Stomach (tissue), 9 donors: Measurements from ENCODE around the gene SLC17A9. TPM values are rescaled to one million over a fixed set of nuclear protein-coding genes. Genes with fewer than 3 reads are reported as not detected.

Experiments used
- DNase-seq, 2 donors: peaks; one replicate each; pipeline versions ENCODE4 v3.0.0 to v3.0.0-alpha.2; 2013 to 2019
- H3K27ac ChIP-seq, 5 donors: fragments of 200-600 bp in 4 of 5; sonication (generic) in 4 of 5; one replicate each; pipeline ENCODE4 v1.5.1; 2013 to 2019; ENCODE audit warnings: mild to moderate bottlenecking in 1 of 5, moderate library complexity in 1 of 5
- H3K27me3 ChIP-seq, 3 donors: fragments of 200-600 bp; sonication (generic); one replicate each; pipeline ENCODE4 v1.5.1; 2017 to 2019; ENCODE audit warnings: mixed run types in 1 of 3
- H3K36me3 ChIP-seq, 4 donors: fragments of 200-600 bp; sonication (generic); 1 replicate in 3 of 4; 2 replicates in 1 of 4; pipeline ENCODE4 v1.5.1; 2016 to 2019
- H3K4me1 ChIP-seq, 4 donors: fragments of 200-600 bp; sonication (generic); one replicate each; pipeline ENCODE4 v1.5.1; 2016 to 2019
- H3K4me3 ChIP-seq, 4 donors: fragments of 200-600 bp; sonication (generic) in 3 of 4; one replicate each; pipeline ENCODE4 v1.5.1; 2016 to 2019; ENCODE audit warnings: mild to moderate bottlenecking in 1 of 4
- H3K9me3 ChIP-seq, 4 donors: fragments of 200-600 bp; sonication (generic); one replicate each; pipeline ENCODE4 v1.5.1; 2016 to 2019
- EP300 ChIP-seq: sonication (generic); formaldehyde crosslinking; IDR thresholded peaks from one replicate; pipeline ENCODE4 v1.6.1; 2017; ENCODE audit warnings: antibody characterized with exemption
- POLR2A ChIP-seq, 4 donors: fragments of 450-650 bp; IDR thresholded peaks; one replicate each; pipeline ENCODE4 v1.6.1; 2016; ENCODE audit warnings: antibody characterized with exemption in 4 of 4, control low read depth in 2 of 4, mild to moderate bottlenecking in 1 of 4, moderate library complexity in 1 of 4
- POLR2AphosphoS5 ChIP-seq, 3 donors: sonication (generic); formaldehyde crosslinking; IDR thresholded peaks; one replicate each; pipeline ENCODE4 v1.6.1; 2016; ENCODE audit warnings: antibody characterized with exemption in 3 of 3
- WGBS, 5 donors: extraction: QIAGEN DNeasy Blood & Tissue Kit in 3 of 5; methylation state at CpG; one replicate each; pipeline versions ENCODE4 v1.1.5 to v1.1.7; 2013 to 2018; 5-methylcytosine and 5-hydroxymethylcytosine counted together
- intact Hi-C: fragments of 100-400 bp; cut with DNase I; formaldehyde crosslinking; loops from one replicate; pipeline ENCODE4 v1.15.1; 2023; ENCODE audit warnings: low total_unique reads
- polyA plus RNA-seq, 3 donors: library from polyadenylated mRNA; stranded (reverse); fragments of 200-250 nt; gene quantifications; one replicate each; pipeline ENCODE4 v1.2.3, GENCODE V29; 2013
- total RNA-seq, 5 donors: library from RNA; depleted of rRNA; stranded (reverse); fragments of >200 nt; gene quantifications; one replicate each; pipeline versions ENCODE4 v1.1.0 to v1.2.3, GENCODE V29; 2014 to 2016
- TF ChIP-seq, protein P1 (sequence below), 7 experiments: fragments of 450-650 bp in 4 of 7; fragments of 200-600 bp in 3 of 7; sonication (generic) in 3 of 7; IDR thresholded peaks; one replicate each; pipeline ENCODE4 v1.5.1; 2016 to 2019; ENCODE audit warnings: antibody characterized with exemption in 7 of 7, control low read depth in 2 of 7, mild to moderate bottlenecking in 1 of 7
- donor health status: healthy with polysubstance abuse.
- donor health status: Bipolar disorder and iron deficiency.
- donor health status: healthy.

The SLC17A9 gene
- total and polyA plus RNA-seq, 8 donors, result 1.1 to 76.4 (median 12.6) TPM

DNA sequence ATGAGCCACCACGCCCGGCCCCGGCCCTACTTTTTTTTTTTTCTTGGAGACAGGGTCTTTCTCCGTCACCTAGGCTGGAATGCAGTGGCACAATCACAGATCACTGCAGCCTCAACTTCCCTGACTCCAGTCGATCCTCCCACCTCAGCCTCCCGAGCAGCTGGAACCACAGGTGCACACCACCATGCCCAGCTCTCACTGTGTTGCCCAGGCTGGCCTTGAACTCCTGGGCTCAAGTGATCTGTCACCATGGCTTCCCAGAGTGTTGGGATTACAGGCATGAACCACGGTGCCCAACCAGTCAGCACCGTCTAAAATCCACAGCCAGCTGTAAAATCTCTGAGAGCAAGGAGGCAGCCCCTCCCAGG is 17.4 kb downstream of the SLC17A9 start:
- no peaks in the 10 kb centered on the region for H3K9me3 ChIP-seq
- DNase-seq, result no peak
- H3K4me3 ChIP-seq, result no peak overlapping the region
- H3K36me3 ChIP-seq, result peaks cover 0 to 27% (median 8%) of the 10 kb centered on the region in 4 donors
- intact Hi-C loops, result no loop called here
- peaks cover 7 to 18% (median 14%) of the 10 kb centered on the region in 4 donors for H3K4me1 ChIP-seq
- peaks cover 13 to 69% (median 46%) of the 10 kb centered on the region in 3 donors for H3K27me3 ChIP-seq
- TF ChIP-seq POLR2A (IDR thresholded peaks at IDR 0.05) (no peak), POLR2AphosphoS5 (IDR thresholded peaks at IDR 0.05) (no peak), EP300 (no peak)
- TF ChIP-seq, protein P1, sequence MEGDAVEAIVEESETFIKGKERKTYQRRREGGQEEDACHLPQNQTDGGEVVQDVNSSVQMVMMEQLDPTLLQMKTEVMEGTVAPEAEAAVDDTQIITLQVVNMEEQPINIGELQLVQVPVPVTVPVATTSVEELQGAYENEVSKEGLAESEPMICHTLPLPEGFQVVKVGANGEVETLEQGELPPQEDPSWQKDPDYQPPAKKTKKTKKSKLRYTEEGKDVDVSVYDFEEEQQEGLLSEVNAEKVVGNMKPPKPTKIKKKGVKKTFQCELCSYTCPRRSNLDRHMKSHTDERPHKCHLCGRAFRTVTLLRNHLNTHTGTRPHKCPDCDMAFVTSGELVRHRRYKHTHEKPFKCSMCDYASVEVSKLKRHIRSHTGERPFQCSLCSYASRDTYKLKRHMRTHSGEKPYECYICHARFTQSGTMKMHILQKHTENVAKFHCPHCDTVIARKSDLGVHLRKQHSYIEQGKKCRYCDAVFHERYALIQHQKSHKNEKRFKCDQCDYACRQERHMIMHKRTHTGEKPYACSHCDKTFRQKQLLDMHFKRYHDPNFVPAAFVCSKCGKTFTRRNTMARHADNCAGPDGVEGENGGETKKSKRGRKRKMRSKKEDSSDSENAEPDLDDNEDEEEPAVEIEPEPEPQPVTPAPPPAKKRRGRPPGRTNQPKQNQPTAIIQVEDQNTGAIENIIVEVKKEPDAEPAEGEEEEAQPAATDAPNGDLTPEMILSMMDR (IDR thresholded peaks at IDR 0.05), result no peak
- no peak overlapping the region for H3K27ac ChIP-seq
- WGBS, 5 donors, result 70 to 77% (median 75%) methylated on average over 8 of the region's 8 CpGs

DNA sequence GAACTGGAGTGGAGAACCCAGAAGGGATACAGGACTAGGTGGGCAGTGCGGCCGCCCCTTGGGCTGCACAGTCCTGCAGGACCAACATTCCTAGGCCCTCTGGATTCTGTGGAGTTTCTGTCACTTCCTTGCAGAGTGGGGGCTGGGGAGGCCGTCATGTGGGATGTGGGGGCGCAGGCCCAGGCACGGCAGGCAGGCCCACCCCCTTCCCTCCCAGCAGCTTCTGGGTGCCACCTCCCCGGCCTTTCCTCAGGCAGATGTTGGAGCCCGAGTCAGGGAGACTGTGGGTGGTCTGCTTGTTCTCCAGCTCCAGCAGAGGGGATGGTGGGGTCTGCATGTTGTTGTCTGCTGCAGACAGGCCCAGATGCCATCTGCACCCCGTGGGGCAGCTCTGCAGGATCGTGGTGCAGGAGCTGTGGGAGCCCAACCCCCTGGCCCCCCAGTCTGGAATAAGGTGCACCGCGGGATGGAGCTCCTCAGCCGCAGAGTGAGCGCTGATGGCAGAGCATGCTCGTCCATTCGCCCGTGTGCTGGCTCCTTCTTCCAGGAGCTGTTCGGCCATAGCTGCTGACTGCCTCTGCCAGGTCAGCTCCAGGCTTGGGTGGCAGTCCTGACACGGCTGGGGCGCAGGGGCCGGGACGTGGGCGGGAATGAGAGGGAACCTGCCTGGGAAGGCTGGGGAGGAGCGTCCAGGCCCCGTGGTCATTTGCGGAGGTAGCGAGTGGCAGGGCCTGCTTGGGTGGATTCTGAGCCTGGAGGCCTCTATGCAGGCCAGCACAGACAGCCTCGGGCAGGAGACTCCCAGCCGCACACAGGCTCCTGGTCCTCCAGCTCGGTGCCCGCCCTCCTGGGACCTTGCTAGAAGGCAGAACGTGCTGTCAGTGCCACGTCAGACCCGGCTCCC is 18.1 kb downstream of the SLC17A9 start:
- Histone ChIP-seq H3K27me3 (peaks cover 13 to 75% (median 52%) of the 10 kb centered on the region in 3 donors), H3K27ac (no peak overlapping the region), H3K4me1 (peaks cover 7 to 18% (median 14%) of the 10 kb centered on the region in 4 donors), H3K36me3 (peaks cover 0 to 21% (median 2%) of the 10 kb centered on the region in 4 donors), H3K9me3 (no peaks in the 10 kb centered on the region), H3K4me3 (no peak overlapping the region)
- intact Hi-C loops, result no loop called here
- DNase-seq, result no peak
- TF ChIP-seq EP300 (no peak), POLR2A (IDR thresholded peaks at IDR 0.05) (no peak), POLR2AphosphoS5 (IDR thresholded peaks at IDR 0.05) (no peak)
- TF ChIP-seq, protein P1 (IDR thresholded peaks at IDR 0.05), result no peak
- 25 to 46% (median 44%) methylated on average over 7 to 33 of the region's 33 CpGs for WGBS, 5 donors

DNA sequence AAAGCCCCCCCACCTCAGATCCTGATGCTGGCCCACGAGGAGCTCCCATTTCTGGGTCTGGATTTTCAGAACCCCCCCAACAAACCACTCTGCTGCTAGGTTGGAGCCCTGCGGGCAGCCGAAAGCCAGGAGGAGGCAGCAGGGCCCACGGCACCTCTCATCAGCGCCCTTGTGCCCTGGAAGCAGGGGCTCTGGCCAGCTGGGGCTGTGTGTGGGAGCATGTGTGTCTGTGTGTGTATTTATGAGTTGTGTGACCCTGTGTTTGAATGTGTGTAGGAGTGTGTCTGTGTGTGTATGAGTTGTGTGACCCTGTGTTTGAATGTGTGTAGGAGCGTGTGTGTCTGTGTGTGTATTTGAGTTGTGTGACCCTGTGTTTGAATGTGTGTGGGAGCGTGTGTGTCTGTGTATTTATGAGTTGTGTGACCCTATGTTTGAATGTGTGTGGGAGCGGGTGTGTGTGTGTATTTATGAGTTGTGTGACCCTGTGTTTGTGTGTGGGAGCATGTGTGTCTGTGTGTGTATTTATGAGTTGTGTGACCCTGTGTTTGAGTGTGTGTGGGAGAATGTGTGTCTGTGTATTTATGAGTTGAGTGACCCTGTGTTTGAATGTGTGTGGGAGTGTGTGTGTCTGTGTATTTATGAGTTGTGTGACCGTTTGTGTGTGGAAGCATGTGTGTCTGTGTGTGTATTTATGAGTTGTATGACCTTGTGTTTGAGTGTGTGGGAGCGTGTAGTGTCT is 18.9 kb downstream of the SLC17A9 start:
- Histone ChIP-seq H3K27me3 (peaks cover 19 to 84% (median 59%) of the 10 kb centered on the region in 3 donors), H3K36me3 (peaks cover 0 to 17% (median 0%) of the 10 kb centered on the region in 4 donors), H3K9me3 (no peaks in the 10 kb centered on the region), H3K27ac (no peak overlapping the region), H3K4me1 (peaks cover 7 to 18% (median 14%) of the 10 kb centered on the region in 4 donors), H3K4me3 (no peak overlapping the region)
- intact Hi-C loops, result no loop called here
- 63 to 82% (median 74%) methylated on average over 5 to 10 of the region's 10 CpGs for WGBS, 5 donors
- DNase-seq, result no peak
- TF ChIP-seq, protein P1 (IDR thresholded peaks at IDR 0.05), result no peak
- TF ChIP-seq EP300 (no peak), POLR2AphosphoS5 (IDR thresholded peaks at IDR 0.05) (no peak), POLR2A (IDR thresholded peaks at IDR 0.05) (no peak)
